Measurements from ENCODE around the gene B4GALT5.

- TF ChIP-seq CTCF (IDR thresholded peaks at IDR 0.05) (no peak), POLR2A (IDR thresholded peaks at IDR 0.05) (no peak)
Observed at GRCh38 chr20:49619113-49620048, 94.3 kb downstream of the B4GALT5 start.

Measured in body of pancreas (tissue), 4 donors.